Choroid plexus epithelial cell (primary cell): ENCODE measurements around the gene TMOD1.

ENCODE experiments used
- DNase-seq: peaks from one replicate; pipeline ENCODE4 v3.0.0-alpha.2; 2010; ENCODE audit warnings: low read depth
- H3K4me3 ChIP-seq: 2 replicates; pipeline ENCODE4 v1.5.1; 2011; ENCODE audit warnings: low read depth, mild to moderate bottlenecking, control low read depth, low read length, moderate library complexity
- TF ChIP-seq, protein P1 (sequence below): conservative IDR thresholded peaks from 2 replicates; pipeline ENCODE4 v1.5.1; 2011; ENCODE audit warnings: low read depth, mild to moderate bottlenecking, control low read depth, inconsistent platforms, low read length, moderate library complexity

The TMOD1 gene

DNA sequence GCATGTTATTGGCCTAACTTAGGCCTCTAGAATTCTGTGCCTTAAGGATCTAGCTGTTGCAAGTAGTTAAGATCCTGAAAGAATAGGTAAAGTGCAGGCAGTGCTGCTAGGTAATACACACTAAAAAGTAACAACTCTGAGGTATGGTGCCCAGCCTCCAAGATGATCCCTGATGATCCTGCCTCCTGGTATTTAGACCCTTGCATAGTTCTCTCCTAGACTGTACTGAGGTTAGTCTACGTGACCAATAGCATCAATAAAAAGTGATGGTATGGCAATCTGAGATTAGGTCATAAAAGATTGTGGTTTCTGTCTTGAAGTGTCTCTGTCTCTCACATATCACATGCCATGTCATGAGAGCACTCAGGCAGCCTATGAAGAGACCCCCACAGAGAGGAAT lies 122.5 kb downstream of the TMOD1 start:
- no peak for DNase-seq
- H3K4me3 ChIP-seq: no peak overlapping the region
- TF ChIP-seq, protein P1, sequence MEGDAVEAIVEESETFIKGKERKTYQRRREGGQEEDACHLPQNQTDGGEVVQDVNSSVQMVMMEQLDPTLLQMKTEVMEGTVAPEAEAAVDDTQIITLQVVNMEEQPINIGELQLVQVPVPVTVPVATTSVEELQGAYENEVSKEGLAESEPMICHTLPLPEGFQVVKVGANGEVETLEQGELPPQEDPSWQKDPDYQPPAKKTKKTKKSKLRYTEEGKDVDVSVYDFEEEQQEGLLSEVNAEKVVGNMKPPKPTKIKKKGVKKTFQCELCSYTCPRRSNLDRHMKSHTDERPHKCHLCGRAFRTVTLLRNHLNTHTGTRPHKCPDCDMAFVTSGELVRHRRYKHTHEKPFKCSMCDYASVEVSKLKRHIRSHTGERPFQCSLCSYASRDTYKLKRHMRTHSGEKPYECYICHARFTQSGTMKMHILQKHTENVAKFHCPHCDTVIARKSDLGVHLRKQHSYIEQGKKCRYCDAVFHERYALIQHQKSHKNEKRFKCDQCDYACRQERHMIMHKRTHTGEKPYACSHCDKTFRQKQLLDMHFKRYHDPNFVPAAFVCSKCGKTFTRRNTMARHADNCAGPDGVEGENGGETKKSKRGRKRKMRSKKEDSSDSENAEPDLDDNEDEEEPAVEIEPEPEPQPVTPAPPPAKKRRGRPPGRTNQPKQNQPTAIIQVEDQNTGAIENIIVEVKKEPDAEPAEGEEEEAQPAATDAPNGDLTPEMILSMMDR: no peak

DNA sequence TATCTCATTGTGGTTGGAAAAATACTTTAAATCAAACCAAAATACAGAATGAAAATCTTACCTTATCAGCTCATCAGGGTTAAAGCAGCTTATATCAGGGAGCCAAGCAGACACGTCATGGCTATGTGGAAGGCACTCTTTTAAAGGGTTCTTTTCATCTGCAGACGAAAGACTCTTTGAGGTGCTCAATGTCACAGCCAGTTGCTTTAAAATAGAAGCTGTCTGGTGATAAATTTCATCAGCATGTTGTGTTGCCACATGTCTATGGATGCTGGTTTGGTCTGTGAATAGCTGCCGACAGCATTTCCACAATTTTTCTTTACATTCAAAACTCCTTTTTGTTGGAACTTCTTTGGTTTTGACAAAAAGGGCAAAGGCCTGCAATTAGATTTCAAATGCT lies 124.2 kb downstream of the TMOD1 start:
- H3K4me3 ChIP-seq: no peak overlapping the region
- TF ChIP-seq, protein P1: no peak
- DNase-seq: no peak

DNA sequence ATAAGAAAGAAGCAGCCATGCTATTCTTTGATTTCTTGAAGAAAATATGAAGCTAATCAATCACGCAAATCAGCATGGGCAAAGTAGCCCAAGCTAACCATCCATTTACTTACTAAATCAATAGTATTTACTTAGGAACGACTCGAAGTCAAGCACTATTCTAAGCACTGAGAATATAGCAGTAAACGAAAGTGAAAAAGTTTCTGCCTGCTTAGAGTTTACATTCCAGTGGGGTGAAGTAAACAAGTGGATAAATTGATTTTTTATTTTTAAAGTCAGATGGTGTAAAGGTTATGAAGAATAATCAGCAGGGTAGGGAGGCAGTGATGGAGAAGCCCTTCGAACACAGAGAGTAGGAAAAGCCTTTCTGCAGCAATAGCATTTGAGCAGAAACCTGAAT lies 126.2 kb downstream of the TMOD1 start:
- DNase-seq: peak; percentile 29
- H3K4me3 ChIP-seq: no peak overlapping the region
- TF ChIP-seq, protein P1: no peak

DNA sequence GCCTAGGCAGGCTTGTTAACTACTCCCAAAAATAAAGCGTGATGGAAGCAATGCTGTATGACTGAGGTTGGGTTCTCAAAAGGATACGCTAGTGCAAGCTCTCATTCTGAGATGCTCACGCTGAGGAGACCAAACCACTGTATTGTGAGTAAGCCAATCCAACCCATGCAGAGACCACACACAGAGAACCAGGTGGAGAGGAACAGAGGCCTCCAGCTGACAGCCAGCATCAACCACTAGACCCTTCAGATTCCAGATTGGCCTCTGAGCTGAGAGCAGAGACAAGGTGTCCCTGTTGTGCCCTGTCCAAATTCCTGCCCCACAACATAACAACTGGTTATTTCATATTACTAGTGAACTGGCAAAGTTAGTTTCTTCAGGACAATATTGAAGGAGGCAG lies 127.2 kb downstream of the TMOD1 start:
- no peak for DNase-seq
- TF ChIP-seq, protein P1: no peak
- H3K4me3 ChIP-seq: no peak overlapping the region

GRCh38 chr9:97629156-97629555 lies 127.7 kb downstream of the TMOD1 start:
- H3K4me3 ChIP-seq: no peak overlapping the region
- no peak for DNase-seq
- TF ChIP-seq, protein P1: no peak

- no peak overlapping the region for H3K4me3 ChIP-seq
- TF ChIP-seq, protein P1: no peak
- DNase-seq: no peak
Observed at GRCh38 chr9:97630591-97630990, 129.1 kb downstream of the TMOD1 start.

- TF ChIP-seq, protein P1: no peak
- peak; percentile 85 for DNase-seq
- peak overlapping the region; percentile 99 for H3K4me3 ChIP-seq
Observed at GRCh38 chr9:97632248-97632984, 130.9 kb downstream of the TMOD1 start.
